Smooth muscle cell of the brain vasculature (primary cell): ENCODE data around the gene PKP4.

Experiments used
- DNase-seq: peaks from one replicate; pipeline ENCODE4 v3.0.0-alpha.2; 2012; ENCODE audit warnings: low read depth, low spot score

Gene PKP4

GRCh38 chr2:158647436-158648231 is 190.9 kb downstream of the PKP4 start:
- DNase-seq: no peak

- no peak for DNase-seq
These were observed 193.1 kb downstream of the PKP4 start for GRCh38 chr2:158649846-158650245.

GRCh38 chr2:158650646-158651357 is 194.1 kb downstream of the PKP4 start:
- DNase-seq: no peak

GRCh38 chr2:158651358-158652057 is 194.8 kb downstream of the PKP4 start:
- no peak for DNase-seq

GRCh38 chr2:158655628-158656027 is 198.9 kb downstream of the PKP4 start:
- DNase-seq: no peak

GRCh38 chr2:158656492-158657229 is 199.9 kb downstream of the PKP4 start:
- DNase-seq: no peak

- no peak for DNase-seq
These were observed 201.6 kb downstream of the PKP4 start for GRCh38 chr2:158658396-158658795.

GRCh38 chr2:158659483-158659882 is 202.7 kb downstream of the PKP4 start:
- DNase-seq: no peak

- DNase-seq: no peak
These were observed 204.5 kb downstream of the PKP4 start for GRCh38 chr2:158661231-158661630.

- DNase-seq: no peak
These were observed 205.7 kb downstream of the PKP4 start for GRCh38 chr2:158662421-158662820.

GRCh38 chr2:158663796-158664195 is 207.0 kb downstream of the PKP4 start:
- no peak for DNase-seq

- DNase-seq: no peak
These were observed 208.2 kb downstream of the PKP4 start for GRCh38 chr2:158664987-158665386.

GRCh38 chr2:158665536-158666302 is 209.0 kb downstream of the PKP4 start:
- peak; percentile 10 for DNase-seq

GRCh38 chr2:158666969-158667368 is 210.2 kb downstream of the PKP4 start:
- no peak for DNase-seq

- no peak for DNase-seq
These were observed 210.8 kb downstream of the PKP4 start for GRCh38 chr2:158667586-158667985.

- no peak for DNase-seq
These were observed 211.4 kb downstream of the PKP4 start for GRCh38 chr2:158668001-158668765.

GRCh38 chr2:158670292-158670691 is 213.5 kb downstream of the PKP4 start:
- DNase-seq: no peak

GRCh38 chr2:158671360-158672245 is 214.9 kb downstream of the PKP4 start:
- no peak for DNase-seq

- no peak for DNase-seq
These were observed 219.5 kb downstream of the PKP4 start for GRCh38 chr2:158676295-158676694.
